ENCODE data around the gene CFAP251.

DNA sequence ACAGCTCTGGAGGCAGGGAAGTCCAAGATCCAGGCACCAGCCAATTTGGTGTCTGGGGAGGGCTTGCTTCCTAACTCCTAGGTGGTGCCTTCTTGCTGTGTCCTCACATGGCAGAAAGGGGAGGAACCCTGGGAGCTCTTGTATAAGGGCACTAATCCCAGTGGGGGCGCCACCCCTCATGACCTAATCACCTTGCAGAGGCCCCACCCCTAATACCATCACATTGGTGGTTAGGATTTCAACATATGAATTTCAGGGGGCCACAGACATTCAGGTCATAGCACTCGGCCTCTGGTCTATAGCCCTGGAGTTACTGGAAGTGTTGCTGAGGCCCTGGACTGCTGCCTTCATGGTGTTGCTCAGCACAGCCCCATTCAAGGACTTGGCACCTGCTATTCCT lies 15.2 kb upstream of the CFAP251 start:
- TF ChIP-seq, protein P1, sequence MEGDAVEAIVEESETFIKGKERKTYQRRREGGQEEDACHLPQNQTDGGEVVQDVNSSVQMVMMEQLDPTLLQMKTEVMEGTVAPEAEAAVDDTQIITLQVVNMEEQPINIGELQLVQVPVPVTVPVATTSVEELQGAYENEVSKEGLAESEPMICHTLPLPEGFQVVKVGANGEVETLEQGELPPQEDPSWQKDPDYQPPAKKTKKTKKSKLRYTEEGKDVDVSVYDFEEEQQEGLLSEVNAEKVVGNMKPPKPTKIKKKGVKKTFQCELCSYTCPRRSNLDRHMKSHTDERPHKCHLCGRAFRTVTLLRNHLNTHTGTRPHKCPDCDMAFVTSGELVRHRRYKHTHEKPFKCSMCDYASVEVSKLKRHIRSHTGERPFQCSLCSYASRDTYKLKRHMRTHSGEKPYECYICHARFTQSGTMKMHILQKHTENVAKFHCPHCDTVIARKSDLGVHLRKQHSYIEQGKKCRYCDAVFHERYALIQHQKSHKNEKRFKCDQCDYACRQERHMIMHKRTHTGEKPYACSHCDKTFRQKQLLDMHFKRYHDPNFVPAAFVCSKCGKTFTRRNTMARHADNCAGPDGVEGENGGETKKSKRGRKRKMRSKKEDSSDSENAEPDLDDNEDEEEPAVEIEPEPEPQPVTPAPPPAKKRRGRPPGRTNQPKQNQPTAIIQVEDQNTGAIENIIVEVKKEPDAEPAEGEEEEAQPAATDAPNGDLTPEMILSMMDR (conservative IDR thresholded peaks at IDR 0.05 in 1 of 2, IDR thresholded peaks at IDR 0.05 in 1 of 2; ENCODE audit: low read depth in 1 of 2, low read length in 2 of 2), result no peak
- TF ChIP-seq EZH2 (IDR thresholded peaks at IDR 0.05; ENCODE audit: low read length, missing control alignments), result no peak
